ENCODE measurements around the gene NACC1. TPM values are rescaled to one million over a fixed set of nuclear protein-coding genes. Genes with fewer than 3 reads are reported as not detected.
A peak's percentile ranks its signal among the peaks of the same experiment; 100 is the strongest.

Gene NACC1
- total and polyA plus RNA-seq, 2 of the 13 experiments (the other 11 are each of a cell fraction or from before 2014, with no cell fraction given) = 31.8 to 42.3 TPM

DNA sequence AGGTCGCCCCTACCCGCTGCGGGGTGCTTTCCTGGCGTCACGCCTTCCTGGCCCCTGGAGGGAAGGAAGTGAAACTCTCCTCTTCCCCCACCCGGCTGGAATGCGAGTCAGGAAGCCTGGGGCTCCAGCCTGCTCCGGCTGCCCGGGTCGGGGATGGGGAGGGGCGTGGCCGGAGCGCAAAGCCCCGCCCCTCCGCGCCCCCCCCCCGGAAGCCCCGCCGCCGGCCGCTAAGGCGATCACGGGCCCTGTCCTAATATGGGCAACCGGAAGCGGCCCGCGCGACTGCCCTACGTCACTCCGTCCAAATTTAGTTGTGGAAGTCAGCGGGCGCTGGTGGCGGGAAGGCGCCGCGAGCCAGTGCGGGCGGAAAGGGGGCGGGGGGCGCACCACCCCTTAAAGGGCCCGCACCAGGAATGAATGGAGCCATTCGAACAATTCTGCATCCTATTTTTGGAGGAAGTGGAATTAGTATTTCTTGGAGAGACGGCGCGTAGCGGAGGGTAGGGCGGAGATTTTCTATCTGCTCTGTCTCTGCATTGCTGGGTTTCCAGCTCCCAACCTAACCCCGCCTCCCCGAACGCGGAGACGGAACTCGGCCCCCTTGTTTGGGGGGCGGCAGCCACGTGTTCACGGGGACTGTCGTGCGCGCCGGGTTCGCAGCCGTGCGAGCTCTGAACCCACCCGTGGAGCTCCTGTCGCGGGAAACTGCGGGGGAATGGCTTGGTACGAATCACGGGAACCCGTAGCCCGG, 33.7 kb downstream of the NACC1 start (continued):
- TF ChIP-seq ZNF121 (CRISPR knock-in tag; IDR thresholded peaks at IDR 0.05) (peak; percentile 15; the same call in 1 of the 2 replicates), ZNF441 (CRISPR knock-in tag; IDR thresholded peaks at IDR 0.05; ENCODE audit: borderline replicate concordance) (0 out of 2 replicates have a peak, but pooled peaks have one; percentile 55), MIXL1 (CRISPR knock-in tag; IDR thresholded peaks at IDR 0.05) (peak; percentile 58), ZNF580 (CRISPR knock-in tag; IDR thresholded peaks at IDR 0.05; ENCODE audit: borderline replicate concordance, low read depth) (no peak), NFKBIZ (CRISPR knock-in tag; IDR thresholded peaks at IDR 0.05) (peak; percentile 83; the same call in 1 of the 2 replicates), ZSCAN5A (CRISPR knock-in tag; IDR thresholded peaks at IDR 0.05; ENCODE audit: borderline replicate concordance) (no peak), KDM1A (CRISPR knock-in tag; IDR thresholded peaks at IDR 0.05) (no peak), KMT2A (CRISPR knock-in tag; IDR thresholded peaks at IDR 0.05) (0 out of 2 replicates have a peak, but pooled peaks have one; percentile 22), HOXA5 (CRISPR knock-in tag; IDR thresholded peaks at IDR 0.05) (peak; percentile 37; the same call in 1 of the 2 replicates), NKX3-1 (CRISPR knock-in tag; IDR thresholded peaks at IDR 0.05) (peak; percentile 81), BCL6 (CRISPR knock-in tag; IDR thresholded peaks at IDR 0.05) (peak; percentile 51; the same call in 1 of the 2 replicates), MAFK (conservative IDR thresholded peaks at IDR 0.05 in 1 of 2, IDR thresholded peaks at IDR 0.05 in 1 of 2; ENCODE audit: low read length in 2 of 2) (no peak), CBX1 (IDR thresholded peaks at IDR 0.05; ENCODE audit: low read depth) (peak; percentile 43), JDP2 (CRISPR knock-in tag; IDR thresholded peaks at IDR 0.05; ENCODE audit: borderline replicate concordance) (no peak), HOXA3 (CRISPR knock-in tag; IDR thresholded peaks at IDR 0.05) (peak; percentile 75), MXI1 (IDR thresholded peaks at IDR 0.05; ENCODE audit: borderline replicate concordance, low read depth, low read length) (peak; percentile 74; the same call in 1 of the 3 replicates), CSRNP2 (CRISPR knock-in tag; conservative IDR thresholded peaks at IDR 0.05; ENCODE audit: low read depth) (no peak), ZNF124 (CRISPR knock-in tag; IDR thresholded peaks at IDR 0.05) (no peak), ZNF557 (CRISPR knock-in tag; IDR thresholded peaks at IDR 0.05) (0 out of 2 replicates have a peak, but pooled peaks have one; percentile 37), LCORL (IDR thresholded peaks at IDR 0.05) (no peak), LCORL (CRISPR knock-in tag; IDR thresholded peaks at IDR 0.05) (peak; percentile 66), ZSCAN21 (CRISPR knock-in tag; IDR thresholded peaks at IDR 0.05; ENCODE audit: borderline replicate concordance) (no peak), MYC (CRISPR knock-in tag; IDR thresholded peaks at IDR 0.05; ENCODE audit: borderline replicate concordance) (peak; percentile 93), MEIS1 (CRISPR knock-in tag; IDR thresholded peaks at IDR 0.05; ENCODE audit: borderline replicate concordance) (peak; percentile 78), ZNF839 (CRISPR knock-in tag; IDR thresholded peaks at IDR 0.05; ENCODE audit: borderline replicate concordance) (no peak)
- TF ChIP-seq, protein P1, sequence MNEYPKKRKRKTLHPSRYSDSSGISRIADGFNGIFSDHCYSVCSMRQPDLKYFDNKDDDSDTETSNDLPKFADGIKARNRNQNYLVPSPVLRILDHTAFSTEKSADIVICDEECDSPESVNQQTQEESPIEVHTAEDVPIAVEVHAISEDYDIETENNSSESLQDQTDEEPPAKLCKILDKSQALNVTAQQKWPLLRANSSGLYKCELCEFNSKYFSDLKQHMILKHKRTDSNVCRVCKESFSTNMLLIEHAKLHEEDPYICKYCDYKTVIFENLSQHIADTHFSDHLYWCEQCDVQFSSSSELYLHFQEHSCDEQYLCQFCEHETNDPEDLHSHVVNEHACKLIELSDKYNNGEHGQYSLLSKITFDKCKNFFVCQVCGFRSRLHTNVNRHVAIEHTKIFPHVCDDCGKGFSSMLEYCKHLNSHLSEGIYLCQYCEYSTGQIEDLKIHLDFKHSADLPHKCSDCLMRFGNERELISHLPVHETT (CRISPR knock-in tag; conservative IDR thresholded peaks at IDR 0.05) = peak; percentile 46; the same call in 1 of the 2 replicates

Measured in HepG2 (cell line).